Measurements from ENCODE around the gene LY6G5C. TPM values are rescaled to one million over a fixed set of nuclear protein-coding genes. Genes with fewer than 3 reads are reported as not detected.

The LY6G5C gene
- total and polyA plus RNA-seq, 2 of the 13 experiments (the other 11 are each of a cell fraction or from before 2014, with no cell fraction given), result 0.33 to 0.55 TPM

DNA sequence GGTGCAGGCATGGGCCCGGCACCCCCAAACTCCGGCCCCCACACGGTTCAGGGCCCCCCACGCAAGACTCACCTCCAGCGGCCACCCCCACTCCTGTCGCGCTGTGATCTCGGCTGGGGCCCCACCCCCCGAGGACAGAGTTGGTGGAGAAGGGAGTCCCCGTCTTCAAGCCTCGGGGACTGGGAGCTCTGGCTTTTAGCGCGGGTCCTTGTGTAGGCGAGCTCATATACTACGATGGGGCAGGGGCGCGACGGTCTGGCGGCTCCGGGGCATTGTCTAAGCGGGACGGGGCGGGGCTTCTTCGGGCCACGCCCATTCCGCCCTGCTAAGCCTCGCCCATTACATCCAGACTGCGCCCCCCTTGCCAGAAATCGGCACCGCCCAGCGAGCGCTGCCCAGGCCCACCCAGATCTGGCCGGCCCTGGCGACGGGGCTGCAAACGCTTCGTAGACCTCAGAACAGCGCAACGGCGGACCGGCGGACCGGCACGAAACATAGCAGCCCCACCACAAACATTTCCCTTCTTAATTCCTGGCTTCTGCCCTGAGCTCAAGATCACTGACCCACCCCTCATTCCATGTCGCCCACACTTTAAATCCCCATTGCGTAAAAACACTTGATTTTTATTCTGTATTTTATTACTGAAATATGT, 49.2 kb upstream of the LY6G5C start (continued):
- TF ChIP-seq, protein P1, sequence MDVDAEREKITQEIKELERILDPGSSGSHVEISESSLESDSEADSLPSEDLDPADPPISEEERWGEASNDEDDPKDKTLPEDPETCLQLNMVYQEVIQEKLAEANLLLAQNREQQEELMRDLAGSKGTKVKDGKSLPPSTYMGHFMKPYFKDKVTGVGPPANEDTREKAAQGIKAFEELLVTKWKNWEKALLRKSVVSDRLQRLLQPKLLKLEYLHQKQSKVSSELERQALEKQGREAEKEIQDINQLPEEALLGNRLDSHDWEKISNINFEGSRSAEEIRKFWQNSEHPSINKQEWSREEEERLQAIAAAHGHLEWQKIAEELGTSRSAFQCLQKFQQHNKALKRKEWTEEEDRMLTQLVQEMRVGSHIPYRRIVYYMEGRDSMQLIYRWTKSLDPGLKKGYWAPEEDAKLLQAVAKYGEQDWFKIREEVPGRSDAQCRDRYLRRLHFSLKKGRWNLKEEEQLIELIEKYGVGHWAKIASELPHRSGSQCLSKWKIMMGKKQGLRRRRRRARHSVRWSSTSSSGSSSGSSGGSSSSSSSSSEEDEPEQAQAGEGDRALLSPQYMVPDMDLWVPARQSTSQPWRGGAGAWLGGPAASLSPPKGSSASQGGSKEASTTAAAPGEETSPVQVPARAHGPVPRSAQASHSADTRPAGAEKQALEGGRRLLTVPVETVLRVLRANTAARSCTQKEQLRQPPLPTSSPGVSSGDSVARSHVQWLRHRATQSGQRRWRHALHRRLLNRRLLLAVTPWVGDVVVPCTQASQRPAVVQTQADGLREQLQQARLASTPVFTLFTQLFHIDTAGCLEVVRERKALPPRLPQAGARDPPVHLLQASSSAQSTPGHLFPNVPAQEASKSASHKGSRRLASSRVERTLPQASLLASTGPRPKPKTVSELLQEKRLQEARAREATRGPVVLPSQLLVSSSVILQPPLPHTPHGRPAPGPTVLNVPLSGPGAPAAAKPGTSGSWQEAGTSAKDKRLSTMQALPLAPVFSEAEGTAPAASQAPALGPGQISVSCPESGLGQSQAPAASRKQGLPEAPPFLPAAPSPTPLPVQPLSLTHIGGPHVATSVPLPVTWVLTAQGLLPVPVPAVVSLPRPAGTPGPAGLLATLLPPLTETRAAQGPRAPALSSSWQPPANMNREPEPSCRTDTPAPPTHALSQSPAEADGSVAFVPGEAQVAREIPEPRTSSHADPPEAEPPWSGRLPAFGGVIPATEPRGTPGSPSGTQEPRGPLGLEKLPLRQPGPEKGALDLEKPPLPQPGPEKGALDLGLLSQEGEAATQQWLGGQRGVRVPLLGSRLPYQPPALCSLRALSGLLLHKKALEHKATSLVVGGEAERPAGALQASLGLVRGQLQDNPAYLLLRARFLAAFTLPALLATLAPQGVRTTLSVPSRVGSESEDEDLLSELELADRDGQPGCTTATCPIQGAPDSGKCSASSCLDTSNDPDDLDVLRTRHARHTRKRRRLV (CRISPR knock-in tag; IDR thresholded peaks at IDR 0.05), result no peak
- TF ChIP-seq, protein P2, sequence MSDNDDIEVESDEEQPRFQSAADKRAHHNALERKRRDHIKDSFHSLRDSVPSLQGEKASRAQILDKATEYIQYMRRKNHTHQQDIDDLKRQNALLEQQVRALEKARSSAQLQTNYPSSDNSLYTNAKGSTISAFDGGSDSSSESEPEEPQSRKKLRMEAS (IDR thresholded peaks at IDR 0.05), result no peak
- no peak; the same call in 1 of the 2 replicates for TF ChIP-seq MTA1 (CRISPR knock-in tag; IDR thresholded peaks at IDR 0.05; ENCODE audit: borderline replicate concordance)
- TF ChIP-seq ZNF335 (CRISPR knock-in tag; IDR thresholded peaks at IDR 0.05), result no peak; the same call in 1 of the 2 replicates
- TF ChIP-seq, protein P3, sequence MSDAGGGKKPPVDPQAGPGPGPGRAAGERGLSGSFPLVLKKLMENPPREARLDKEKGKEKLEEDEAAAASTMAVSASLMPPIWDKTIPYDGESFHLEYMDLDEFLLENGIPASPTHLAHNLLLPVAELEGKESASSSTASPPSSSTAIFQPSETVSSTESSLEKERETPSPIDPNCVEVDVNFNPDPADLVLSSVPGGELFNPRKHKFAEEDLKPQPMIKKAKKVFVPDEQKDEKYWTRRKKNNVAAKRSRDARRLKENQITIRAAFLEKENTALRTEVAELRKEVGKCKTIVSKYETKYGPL (CRISPR knock-in tag; IDR thresholded peaks at IDR 0.05), result no peak
- no peak for TF ChIP-seq ZIK1 (CRISPR knock-in tag; IDR thresholded peaks at IDR 0.05; ENCODE audit: borderline replicate concordance, low read depth)
- TF ChIP-seq, protein P4, sequence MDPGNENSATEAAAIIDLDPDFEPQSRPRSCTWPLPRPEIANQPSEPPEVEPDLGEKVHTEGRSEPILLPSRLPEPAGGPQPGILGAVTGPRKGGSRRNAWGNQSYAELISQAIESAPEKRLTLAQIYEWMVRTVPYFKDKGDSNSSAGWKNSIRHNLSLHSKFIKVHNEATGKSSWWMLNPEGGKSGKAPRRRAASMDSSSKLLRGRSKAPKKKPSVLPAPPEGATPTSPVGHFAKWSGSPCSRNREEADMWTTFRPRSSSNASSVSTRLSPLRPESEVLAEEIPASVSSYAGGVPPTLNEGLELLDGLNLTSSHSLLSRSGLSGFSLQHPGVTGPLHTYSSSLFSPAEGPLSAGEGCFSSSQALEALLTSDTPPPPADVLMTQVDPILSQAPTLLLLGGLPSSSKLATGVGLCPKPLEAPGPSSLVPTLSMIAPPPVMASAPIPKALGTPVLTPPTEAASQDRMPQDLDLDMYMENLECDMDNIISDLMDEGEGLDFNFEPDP (CRISPR knock-in tag; conservative IDR thresholded peaks at IDR 0.05), result no peak
- TF ChIP-seq, protein P5, sequence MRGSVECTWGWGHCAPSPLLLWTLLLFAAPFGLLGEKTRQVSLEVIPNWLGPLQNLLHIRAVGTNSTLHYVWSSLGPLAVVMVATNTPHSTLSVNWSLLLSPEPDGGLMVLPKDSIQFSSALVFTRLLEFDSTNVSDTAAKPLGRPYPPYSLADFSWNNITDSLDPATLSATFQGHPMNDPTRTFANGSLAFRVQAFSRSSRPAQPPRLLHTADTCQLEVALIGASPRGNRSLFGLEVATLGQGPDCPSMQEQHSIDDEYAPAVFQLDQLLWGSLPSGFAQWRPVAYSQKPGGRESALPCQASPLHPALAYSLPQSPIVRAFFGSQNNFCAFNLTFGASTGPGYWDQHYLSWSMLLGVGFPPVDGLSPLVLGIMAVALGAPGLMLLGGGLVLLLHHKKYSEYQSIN (CRISPR knock-in tag; IDR thresholded peaks at IDR 0.05; ENCODE audit: borderline replicate concordance), result no peak
- TF ChIP-seq XRCC5 (optimal IDR thresholded peaks at IDR 0.05; ENCODE audit: low read length), result no peak
- TF ChIP-seq, protein P6, sequence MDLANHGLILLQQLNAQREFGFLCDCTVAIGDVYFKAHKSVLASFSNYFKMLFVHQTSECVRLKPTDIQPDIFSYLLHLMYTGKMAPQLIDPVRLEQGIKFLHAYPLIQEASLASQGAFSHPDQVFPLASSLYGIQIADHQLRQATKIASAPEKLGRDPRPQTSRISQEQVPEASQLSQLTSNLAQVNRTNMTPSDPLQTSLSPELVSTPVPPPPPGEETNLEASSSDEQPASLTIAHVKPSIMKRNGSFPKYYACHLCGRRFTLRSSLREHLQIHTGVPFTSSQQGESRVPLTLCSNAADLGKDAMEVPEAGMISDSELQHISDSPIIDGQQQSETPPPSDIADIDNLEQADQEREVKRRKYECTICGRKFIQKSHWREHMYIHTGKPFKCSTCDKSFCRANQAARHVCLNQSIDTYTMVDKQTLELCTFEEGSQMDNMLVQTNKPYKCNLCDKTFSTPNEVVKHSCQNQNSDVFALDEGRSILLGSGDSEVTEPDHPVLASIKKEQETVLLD (CRISPR knock-in tag; IDR thresholded peaks at IDR 0.05; ENCODE audit: low read depth), result peak; percentile 1; the same call in 1 of the 2 replicates
- no peak for TF ChIP-seq HOXA7 (CRISPR knock-in tag; IDR thresholded peaks at IDR 0.05)
- TF ChIP-seq ZNF878 (CRISPR knock-in tag; IDR thresholded peaks at IDR 0.05), result peak; percentile 97
- peak; percentile 84; the same call in 1 of the 2 replicates for TF ChIP-seq ZNF782 (CRISPR knock-in tag; IDR thresholded peaks at IDR 0.05; ENCODE audit: borderline replicate concordance)
- TF ChIP-seq, protein P7, sequence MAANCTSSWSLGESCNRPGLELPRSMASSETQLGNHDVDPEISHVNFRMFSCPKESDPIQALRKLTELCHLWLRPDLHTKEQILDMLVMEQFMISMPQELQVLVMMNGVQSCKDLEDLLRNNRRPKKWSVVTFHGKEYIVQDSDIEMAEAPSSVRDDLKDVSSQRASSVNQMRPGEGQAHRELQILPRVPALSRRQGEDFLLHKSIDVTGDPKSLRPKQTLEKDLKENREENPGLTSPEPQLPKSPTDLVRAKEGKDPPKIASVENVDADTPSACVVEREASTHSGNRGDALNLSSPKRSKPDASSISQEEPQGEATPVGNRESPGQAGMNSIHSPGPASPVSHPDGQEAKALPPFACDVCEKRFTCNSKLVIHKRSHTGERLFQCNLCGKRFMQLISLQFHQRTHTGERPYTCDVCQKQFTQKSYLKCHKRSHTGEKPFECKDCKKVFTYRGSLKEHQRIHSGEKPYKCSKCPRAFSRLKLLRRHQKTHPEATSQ (CRISPR knock-in tag; IDR thresholded peaks at IDR 0.05; ENCODE audit: borderline replicate concordance), result peak; percentile 79; the same call in 1 of the 2 replicates
